NCI-H2196 treated with DMSO at 0.1 percent for 48 hours (cell line): ENCODE results near the gene KRT33A.

ENCODE experiments used
- DNase-seq: peaks from one replicate; lab custom pipeline; 2025; ENCODE audit not compliant: unreplicated experiment; lab: John Stamatoyannopoulos, UW

Gene KRT33A

GRCh38 chr17:41304091-41304490, 46.5 kb downstream of the KRT33A start:
- DNase-seq = no peak

- DNase-seq = no peak
Measured at GRCh38 chr17:41302981-41303380, 47.6 kb downstream of the KRT33A start.

- no peak for DNase-seq
Measured at GRCh38 chr17:41301916-41302901, 48.4 kb downstream of the KRT33A start, which contains the start of gene KRTAP29-1. TSS of gene KRTAP29-1 (minus strand) at chr17:41302851. CDS start at chr17:41302851, 0 bp downstream.

GRCh38 chr17:41301204-41301790, 49.3 kb downstream of the KRT33A start:
- DNase-seq = no peak

GRCh38 chr17:41298458-41299135, 52.0 kb downstream of the KRT33A start:
- DNase-seq = no peak

- DNase-seq = no peak
Measured at GRCh38 chr17:41296846-41297245, 53.8 kb downstream of the KRT33A start.
